Esophagus muscularis mucosa (tissue), 3 donors: ENCODE measurements around the gene POC1A.

Experiments
- CTCF ChIP-seq, 3 experiments: fragments of 200-600 bp in 2 of 3; fragments of 450-650 bp in 1 of 3; sonication (generic) in 2 of 3; IDR thresholded peaks; one replicate each; pipeline ENCODE4 v1.5.1; 2017 to 2019; ENCODE audit warnings: antibody characterized with exemption in 3 of 3, mild to moderate bottlenecking in 2 of 3, moderate library complexity in 1 of 3
- POLR2AphosphoS5 ChIP-seq, 2 donors: sonication (generic); formaldehyde crosslinking; IDR thresholded peaks; one replicate each; pipeline ENCODE4 v1.6.1; 2017; ENCODE audit warnings: antibody characterized with exemption in 2 of 2

- TF ChIP-seq CTCF (IDR thresholded peaks at IDR 0.05) (no peak), POLR2AphosphoS5 (IDR thresholded peaks at IDR 0.05) (no peak)
These were observed 94.4 kb downstream of the POC1A start for GRCh38 chr3:52059781-52060180.
